Umbilical cord (tissue), 2 donors: ENCODE measurements around the gene FAM111B. TPM values are rescaled to one million over a fixed set of nuclear protein-coding genes. Genes with fewer than 3 reads are reported as not detected.

Experiments used
- DNase-seq: peaks from one replicate; pipeline ENCODE4 v3.0.0-alpha.2; 2015; ENCODE audit warnings: low spot score
- total RNA-seq: library from RNA; depleted of rRNA; stranded (reverse); fragments of >200 nt; gene quantifications from one replicate; pipeline ENCODE4 v1.2.3, GENCODE V29; 2014; ENCODE audit warnings: low replicate concordance; ENCODE audit not compliant: insufficient read depth

Gene FAM111B
- total RNA-seq, 1 donor from 2014 or later = 8.4 TPM

DNA sequence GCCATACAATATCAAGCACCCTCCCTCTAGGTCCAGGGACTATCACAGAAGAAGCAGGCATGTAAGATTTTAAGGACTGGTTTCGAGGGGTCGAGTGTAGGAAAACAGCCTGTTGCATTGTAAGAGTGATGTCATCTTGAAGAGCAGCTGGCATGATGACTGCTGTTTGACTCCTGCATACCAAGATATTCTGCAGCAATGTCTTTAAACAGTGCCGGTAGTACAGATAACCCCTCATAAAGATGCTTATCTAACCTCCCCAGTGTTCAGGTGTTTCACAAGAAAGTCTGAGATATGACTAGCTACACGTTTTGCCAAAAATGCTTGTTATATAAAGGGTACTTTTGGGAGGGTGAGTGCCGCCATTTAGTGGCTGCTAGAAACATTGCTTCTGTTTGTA, 47.6 kb downstream of the FAM111B start:
- no peak for DNase-seq

DNA sequence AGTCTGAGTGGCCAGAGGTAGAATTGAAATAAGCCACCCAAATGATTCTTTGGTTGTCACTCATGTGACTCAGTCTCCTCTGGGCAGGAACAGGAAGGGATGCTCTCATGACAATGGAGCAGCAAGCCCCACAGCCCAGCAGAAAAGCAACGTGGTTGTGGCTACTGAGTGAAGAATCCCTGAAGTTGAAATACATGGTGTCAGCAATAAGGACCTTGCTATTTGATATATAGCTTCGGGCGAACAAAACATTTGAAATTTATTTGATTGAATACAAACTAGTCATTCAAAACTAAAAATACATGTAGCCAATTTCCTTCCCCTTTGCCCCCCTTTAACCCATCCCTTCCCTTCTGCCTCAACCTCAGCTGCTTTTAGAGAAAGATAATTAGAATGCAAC, 50.4 kb downstream of the FAM111B start:
- no peak for DNase-seq

DNA sequence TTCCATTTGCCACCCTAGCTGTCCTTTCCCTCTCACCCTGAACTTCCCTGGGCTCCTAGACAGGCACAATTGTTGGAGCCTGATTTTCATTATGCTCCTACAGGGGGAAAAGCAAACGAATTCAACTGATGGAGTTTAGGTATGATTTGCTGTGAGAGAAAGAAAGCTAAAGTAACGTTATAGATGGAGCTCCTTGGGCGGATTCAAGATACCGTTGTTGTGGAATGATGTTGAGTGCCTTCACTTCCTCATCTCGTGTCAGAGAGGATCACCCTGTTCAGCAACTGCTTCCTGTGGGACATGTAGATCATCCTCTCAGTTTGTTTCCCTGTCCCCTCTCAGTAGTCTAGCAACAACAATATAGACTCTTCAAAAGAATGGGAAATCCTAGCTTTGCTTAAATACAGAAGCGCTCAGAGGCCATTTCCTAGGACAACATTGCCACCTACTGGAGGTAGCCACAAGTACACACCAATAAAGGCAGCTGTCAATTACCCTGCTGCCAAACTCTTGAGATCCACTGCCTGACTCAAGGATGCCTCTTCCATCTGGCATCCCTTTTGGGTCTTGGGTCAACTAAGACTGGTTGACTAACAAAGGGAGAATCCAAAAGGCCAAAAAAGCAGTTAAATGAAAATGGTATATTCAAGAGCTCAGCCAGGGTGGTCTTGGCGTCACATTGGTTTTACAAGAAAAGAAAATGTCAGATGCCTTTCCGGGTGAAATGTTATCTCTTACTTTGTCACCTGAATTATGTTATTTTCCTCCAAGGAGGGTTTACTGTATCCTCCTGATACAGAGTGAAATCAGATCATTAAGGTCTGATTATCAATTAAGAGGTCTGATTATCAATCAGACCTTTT, 51.4 kb downstream of the FAM111B start:
- peak; percentile 79 for DNase-seq

DNA sequence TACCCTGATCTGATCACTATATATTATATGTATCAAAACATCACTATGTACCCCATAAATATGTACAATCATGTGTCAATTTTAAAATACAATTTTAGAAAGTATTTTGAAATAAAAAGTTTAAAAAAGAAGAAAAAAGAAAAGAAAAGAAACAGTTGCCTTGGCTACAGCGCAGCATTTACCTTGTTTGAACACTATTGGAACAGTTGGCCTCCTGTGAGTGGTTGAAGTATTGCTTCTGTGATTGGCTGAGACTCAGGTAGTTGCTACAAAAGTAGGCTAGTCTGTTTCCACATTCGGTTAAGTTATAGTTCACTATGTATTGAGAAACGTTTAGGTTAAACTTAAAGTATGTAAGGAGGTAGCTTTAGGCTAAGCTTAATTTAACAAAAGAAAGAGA, 57.0 kb downstream of the FAM111B start:
- DNase-seq = no peak

GRCh38 chr11:59171508-59172322, 64.7 kb downstream of the FAM111B start, which contains the start of gene DTX4:
Gene DTX4, plus strand, starts transcription at chr11:59172132. Its CDS starts 464 bp downstream, at chr11:59172596.
- peak; percentile 93 for DNase-seq

GRCh38 chr11:59172345-59173079, 65.5 kb downstream of the FAM111B start:
- no peak for DNase-seq

- peak; percentile 57 for DNase-seq
Observed at GRCh38 chr11:59173080-59173963, 66.3 kb downstream of the FAM111B start.

- peak; percentile 47 for DNase-seq
Observed at GRCh38 chr11:59173964-59174663, 67.1 kb downstream of the FAM111B start.

GRCh38 chr11:59174664-59175033, 67.6 kb downstream of the FAM111B start:
- DNase-seq = no peak

- DNase-seq = no peak
Observed at GRCh38 chr11:59175091-59175501, 68.1 kb downstream of the FAM111B start.

GRCh38 chr11:59176330-59176729, 69.3 kb downstream of the FAM111B start:
- DNase-seq = no peak

Other genes starting within 250 kb of the FAM111B start
- gene GLYATL1, start 167.7 kb upstream of the FAM111B start, total RNA-seq = 19.0 TPM
- gene GLYATL1B, start 20.9 kb upstream of the FAM111B start, total RNA-seq = 1.2 TPM
- gene FAM111A, start 35.6 kb downstream of the FAM111B start, total RNA-seq = 57.5 TPM
- 5.5 TPM for gene DTX4, start 64.9 kb downstream of the FAM111B start, total RNA-seq
- 8.4 TPM for gene MPEG1, start 105.7 kb downstream of the FAM111B start, total RNA-seq